IMR-90 (cell line): ENCODE measurements around the gene PPP3CA. TPM values are rescaled to one million over a fixed set of nuclear protein-coding genes. Genes with fewer than 3 reads are reported as not detected.

Experiments used
- ATAC-seq: fragments of 200-7000 bp; cut with Tn5 transposase; 2 replicates; pipeline ENCODE4 v1.9.1; 2020; ENCODE audit warnings: low read depth, mild to moderate bottlenecking, moderate library complexity
- BruUV-seq: library from RNA; stranded (reverse); fragments of 400-500 nt; replicated peaks from 2 replicates; lab custom pipeline; 2021; lab: Mats Ljungman, UMichigan
- CTCF ChIA-PET: fragments of 300-600 bp; formaldehyde crosslinking; extraction: SDS; loops from one replicate; lab custom pipeline; 2021; ENCODE audit warnings: antibody characterized with exemption; lab: Yijun Ruan, JAX
- POLR2A ChIA-PET: fragments of 300-600 bp; sonication (Branson Sonifier 250); formaldehyde crosslinking; loops from one replicate; lab custom pipeline; 2022; ENCODE audit warnings: antibody characterized with exemption; ENCODE audit not compliant: unreplicated experiment; lab: Charles Lee
- DNase-seq: peaks from one replicate; pipeline ENCODE4 v3.0.0; 2013
- H2AFZ ChIP-seq: replicated peaks from 2 replicates; pipeline ENCODE3; 2013; ENCODE audit warnings: low read length, mild to moderate bottlenecking; ENCODE audit not compliant: poor library complexity
- H2AK5ac ChIP-seq: 2 replicates; pipeline ENCODE4 v1.6.1; 2013; ENCODE audit warnings: low read depth, low read length, inconsistent platforms
- H2AK9ac ChIP-seq: replicated peaks from 2 replicates; pipeline ENCODE3; 2013; ENCODE audit warnings: mild to moderate bottlenecking, low read depth, low read length, moderate library complexity; ENCODE audit not compliant: poor library complexity
- H2BK120ac ChIP-seq: 2 replicates; pipeline ENCODE4 v1.6.1; 2013; ENCODE audit warnings: low read depth, low read length, inconsistent platforms
- H2BK15ac ChIP-seq: 3 replicates; pipeline ENCODE4 v1.6.1; 2013; ENCODE audit warnings: low read depth, low read length, inconsistent platforms
- H2BK20ac ChIP-seq: 2 replicates; pipeline ENCODE4 v1.6.1; 2013; ENCODE audit warnings: low read depth, mild to moderate bottlenecking, inconsistent platforms, low read length, moderate library complexity
- H2BK5ac ChIP-seq: 2 replicates; pipeline ENCODE4 v1.6.1; 2013; ENCODE audit warnings: mild to moderate bottlenecking, low read depth, low read length, inconsistent platforms; ENCODE audit not compliant: poor library complexity, severe bottlenecking
- H3K14ac ChIP-seq: replicated peaks from 2 replicates; pipeline ENCODE4 v1.6.1; 2013; ENCODE audit warnings: low read depth, low read length, inconsistent platforms
- H3K18ac ChIP-seq: 2 replicates; pipeline ENCODE4 v1.6.1; 2013; ENCODE audit warnings: low read depth, low read length, control low read depth
- H3K23ac ChIP-seq: 2 replicates; pipeline ENCODE4 v1.6.1; 2013; ENCODE audit warnings: low read depth, low read length, inconsistent platforms
- H3K27ac ChIP-seq: 2 replicates; pipeline ENCODE4 v1.5.1; 2013; ENCODE audit warnings: mild to moderate bottlenecking, control low read depth, low read length; ENCODE audit not compliant: insufficient read depth
- H3K27me3 ChIP-seq: 2 replicates; pipeline ENCODE4 v1.6.1; 2013; ENCODE audit warnings: low read length; ENCODE audit not compliant: control insufficient read depth, insufficient read depth
- H3K36me3 ChIP-seq: 2 replicates; pipeline ENCODE4 v1.6.1; 2013; ENCODE audit warnings: low read length, mixed read lengths; ENCODE audit not compliant: control insufficient read depth, insufficient read depth
- H3K4ac ChIP-seq: 2 replicates; pipeline ENCODE4 v1.6.1; 2013; ENCODE audit warnings: low read depth, low read length, inconsistent platforms
- H3K4me1 ChIP-seq: 2 replicates; pipeline ENCODE4 v1.6.1; 2013; ENCODE audit warnings: low read length, mixed read lengths; ENCODE audit not compliant: control insufficient read depth, insufficient read depth
- H3K4me2 ChIP-seq: 2 replicates; pipeline ENCODE4 v1.6.1; 2013; ENCODE audit warnings: low read depth, mild to moderate bottlenecking, control low read depth, low read length, moderate library complexity
- H3K4me3 ChIP-seq: 2 replicates; pipeline ENCODE4 v1.5.1; 2013; ENCODE audit warnings: low read depth, mild to moderate bottlenecking, control low read depth, low read length, moderate library complexity; ENCODE audit not compliant: insufficient read depth
- H3K56ac ChIP-seq: 2 replicates; pipeline ENCODE4 v1.6.1; 2013; ENCODE audit warnings: low read length, inconsistent platforms; ENCODE audit not compliant: insufficient read depth; ENCODE audit errors: extremely low read depth
- H3K79me1 ChIP-seq, 2 experiments: 2 replicates each; pipeline ENCODE4 v1.6.1; 2013; ENCODE audit warnings: low read length in 2 of 2, inconsistent platforms in 1 of 2, low read depth in 1 of 2
- H3K9ac ChIP-seq: 2 replicates; pipeline ENCODE4 v1.6.1; 2013; ENCODE audit warnings: low read depth, low read length, control low read depth
- H3K9me1 ChIP-seq: 2 replicates; pipeline ENCODE4 v1.6.1; 2013; ENCODE audit warnings: low read length, inconsistent platforms; ENCODE audit not compliant: insufficient read depth
- H3K9me3 ChIP-seq: 2 replicates; pipeline ENCODE4 v1.6.1; 2013; ENCODE audit warnings: low read length; ENCODE audit not compliant: control insufficient read depth, insufficient read depth
- H4K20me1 ChIP-seq: 2 replicates; pipeline ENCODE4 v1.6.1; 2013; ENCODE audit warnings: low read length, inconsistent platforms; ENCODE audit not compliant: insufficient read depth
- H4K5ac ChIP-seq: 2 replicates; pipeline ENCODE4 v1.6.1; 2013; ENCODE audit warnings: mild to moderate bottlenecking, low read depth, low read length, control low read depth
- H4K8ac ChIP-seq, 2 experiments: 2 replicates each; pipeline ENCODE4 v1.6.1; 2013; ENCODE audit warnings: low read depth in 2 of 2, low read length in 2 of 2, control low read depth in 1 of 2, inconsistent platforms in 1 of 2
- H4K91ac ChIP-seq: 2 replicates; pipeline ENCODE4 v1.6.1; 2013; ENCODE audit warnings: low read depth, low read length, inconsistent platforms; ENCODE audit not compliant: insufficient read depth
- CEBPB ChIP-seq: IDR thresholded peaks from 2 replicates; pipeline ENCODE4 v1.6.1; 2012; ENCODE audit warnings: low read depth, low read length, improper control_type of control experiment
- CHD1 ChIP-seq: IDR thresholded peaks from 2 replicates; pipeline ENCODE4 v1.6.1; 2012; ENCODE audit warnings: low read depth, low read length, improper control_type of control experiment
- MAZ ChIP-seq: IDR thresholded peaks from 2 replicates; pipeline ENCODE4 v1.6.1; 2012; ENCODE audit warnings: low read depth, mild to moderate bottlenecking, low read length, improper control_type of control experiment, moderate library complexity, borderline replicate concordance
- NFE2L2 ChIP-seq: fragments of 150-350 bp; IDR thresholded peaks from 2 replicates; pipeline ENCODE4 v1.6.1; 2016; ENCODE audit warnings: low read depth, mild to moderate bottlenecking, low read length
- POLR2A ChIP-seq: IDR thresholded peaks from 2 replicates; pipeline ENCODE4 v1.6.1; 2012; ENCODE audit warnings: mild to moderate bottlenecking, low read depth, low read length
- RAD21 ChIP-seq: IDR thresholded peaks from 2 replicates; pipeline ENCODE4 v1.6.1; 2012; ENCODE audit warnings: low read length, improper control_type of control experiment
- RFX5 ChIP-seq: IDR thresholded peaks from 2 replicates; pipeline ENCODE4 v1.8.0; 2012; ENCODE audit warnings: low read depth, mild to moderate bottlenecking, low read length, moderate library complexity
- WGBS, 2 experiments: methylation state at CpG; one replicate each; pipeline versions ENCODE4 v1.1.5 to v1.1.7; 2013; ENCODE audit warnings: missing lambda C conversion rate in 2 of 2; ENCODE audit not compliant: insufficient read length in 1 of 2; ENCODE audit errors: extremely low coverage in 2 of 2; 5-methylcytosine and 5-hydroxymethylcytosine counted together
- dilution Hi-C: fragments of 300-500 bp; cut with HindIII; formaldehyde crosslinking; loops from one replicate; pipeline ENCODE4 v1.14.3; 2018; ENCODE audit warnings: low sequenced_read_pairs; ENCODE audit not compliant: unreplicated experiment
- in situ Hi-C: fragments of 300-500 bp; cut with MboI; formaldehyde crosslinking; loops from 3 replicates; pipeline ENCODE4 v1.14.3; 2019; ENCODE audit warnings: low sequenced_read_pairs, inconsistent platforms, mixed read lengths
- intact Hi-C: fragments of 100-400 bp; cut with micrococcal nuclease; formaldehyde crosslinking; loops from 2 replicates; pipeline ENCODE4 v1.10.0; 2022
- polyA plus RNA-seq, 3 experiments: library from polyadenylated mRNA; depleted of rRNA; stranded (reverse); fragments of >200 nt; gene quantifications; 2 replicates each; pipeline ENCODE4 v1.2.3, GENCODE V29; 2012; ENCODE audit warnings: low replicate concordance in 1 of 3
- total RNA-seq: library from RNA; depleted of rRNA; stranded (reverse); fragments of >200 nt; gene quantifications from 2 replicates; pipeline ENCODE4 v1.2.3, GENCODE V29; 2012

Gene PPP3CA
- total and polyA plus RNA-seq, 2 of the 4 experiments (the other 2 are of a cell fraction) = 14.5 to 48.6 TPM

- ChIA-PET CTCF (interaction anchor here (1.7 kb wide), 1 partner anchor 9 kb away, joined by 4 read pairs; no protein-coding TSS in a partner anchor), POLR2A (no interaction called here)
- H3K4me1 ChIP-seq = peaks cover 5% of the 10 kb centered on the region
- no peak for TF ChIP-seq MAZ
- no peak for TF ChIP-seq RAD21
- no peak for TF ChIP-seq POLR2A
- TF ChIP-seq CHD1 = no peak
- no peak for TF ChIP-seq CEBPB
- TF ChIP-seq RFX5 = no peak
- no peak for TF ChIP-seq NFE2L2
- no peak overlapping the region for H2AK9ac ChIP-seq
- no peak overlapping the region for H2BK20ac ChIP-seq
- H4K5ac ChIP-seq = no peak overlapping the region
- intact Hi-C loops (no loop called here), in situ Hi-C loops (no loop called here), dilution Hi-C loops (no loop called here)
- no peak overlapping the region for H3K9ac ChIP-seq
- no peak for DNase-seq
- H3K4me2 ChIP-seq = no peak overlapping the region
- no peak overlapping the region for H2AK5ac ChIP-seq
- no peaks in the 10 kb centered on the region for H3K9me3 ChIP-seq
- no peak overlapping the region for H2BK15ac ChIP-seq
- no peak overlapping the region for H3K27ac ChIP-seq
- H3K4me3 ChIP-seq = no peak overlapping the region
- no peak overlapping the region for H4K8ac ChIP-seq
- WGBS, 2 experiments = no CpG with 5 or more reads among the region's 3 CpGs
- no peak overlapping the region for H3K14ac ChIP-seq
- H3K56ac ChIP-seq = no peak overlapping the region
- H4K20me1 ChIP-seq = peaks cover 37% of the 10 kb centered on the region
- peaks cover 13% of the 10 kb centered on the region for H3K9me1 ChIP-seq
- no peak overlapping the region for H2BK120ac ChIP-seq
- no peak overlapping the region for H4K91ac ChIP-seq
- H3K79me1 ChIP-seq = peaks cover 47 to 57% of the 10 kb centered on the region in 2 experiments
- H2BK5ac ChIP-seq = no peak overlapping the region
- H3K36me3 ChIP-seq = no peaks in the 10 kb centered on the region
- no peaks in the 10 kb centered on the region for H3K27me3 ChIP-seq
- no TSS peak for BruUV-seq
- H3K23ac ChIP-seq = no peak overlapping the region
- no peak overlapping the region for H3K18ac ChIP-seq
- no peak for ATAC-seq
- H3K4ac ChIP-seq = no peak overlapping the region
- no peak overlapping the region for H2AFZ ChIP-seq
Observed at GRCh38 chr4:101290654-101291053, 56.7 kb downstream of the PPP3CA start.
